NCI-H69 (cell line): ENCODE results near the gene VAV2.

Experiments
- DNase-seq: peaks from one replicate; lab custom pipeline; 2025; lab: John Stamatoyannopoulos, UW

Gene VAV2

GRCh38 chr9:133991964-133992779 is at the start of gene VAV2:
Gene VAV2 (minus strand): TSS chr9:133992324. CDS start chr9:133992278, 46 bp downstream.
- DNase-seq: peak; percentile 92

- DNase-seq: no peak
These were observed 49.5 kb upstream of the VAV2 start for GRCh38 chr9:134041649-134041962.

GRCh38 chr9:134040781-134041648 is 48.9 kb upstream of the VAV2 start:
- no peak for DNase-seq

- DNase-seq: no peak
These were observed 48.0 kb upstream of the VAV2 start for GRCh38 chr9:134040176-134040565.

- no peak for DNase-seq
These were observed 47.5 kb upstream of the VAV2 start for GRCh38 chr9:134039386-134040175.

- no peak for DNase-seq
These were observed 45.5 kb upstream of the VAV2 start for GRCh38 chr9:134037641-134038040.

GRCh38 chr9:134036130-134036529 is 44.0 kb upstream of the VAV2 start:
- DNase-seq: no peak

GRCh38 chr9:134035041-134036039 is 43.2 kb upstream of the VAV2 start:
- DNase-seq: no peak

GRCh38 chr9:134034215-134035040 is 42.3 kb upstream of the VAV2 start:
- no peak for DNase-seq

GRCh38 chr9:134033516-134034214 is 41.5 kb upstream of the VAV2 start:
- no peak for DNase-seq

- DNase-seq: no peak
These were observed 40.5 kb upstream of the VAV2 start for GRCh38 chr9:134032456-134033222.

GRCh38 chr9:134031783-134032182 is 39.7 kb upstream of the VAV2 start:
- DNase-seq: no peak

- no peak for DNase-seq
These were observed 38.8 kb upstream of the VAV2 start for GRCh38 chr9:134030821-134031470.

- no peak for DNase-seq
These were observed 37.4 kb upstream of the VAV2 start for GRCh38 chr9:134029248-134030226.

- no peak for DNase-seq
These were observed 36.6 kb upstream of the VAV2 start for GRCh38 chr9:134028575-134029247.

GRCh38 chr9:134028076-134028475 is 36.0 kb upstream of the VAV2 start:
- no peak for DNase-seq

GRCh38 chr9:134027561-134027960 is 35.4 kb upstream of the VAV2 start:
- peak; percentile 61 for DNase-seq
